HUES64 (cell line): ENCODE data around the gene SPDYC.

Experiments
- H3K27ac ChIP-seq: 2 replicates; pipeline ENCODE4 v1.7.0; 2013; ENCODE audit warnings: low read depth, low read length, inconsistent platforms
- H3K27me3 ChIP-seq: 2 replicates; pipeline ENCODE4 v1.6.1; 2013; ENCODE audit warnings: mild to moderate bottlenecking, low read length; ENCODE audit not compliant: insufficient read depth
- H3K36me3 ChIP-seq: 2 replicates; pipeline ENCODE4 v1.6.1; 2013; ENCODE audit warnings: mild to moderate bottlenecking, low read length; ENCODE audit not compliant: insufficient read depth
- H3K4me1 ChIP-seq: 2 replicates; pipeline ENCODE4 v1.6.1; 2013; ENCODE audit warnings: mild to moderate bottlenecking, low read length, moderate library complexity; ENCODE audit not compliant: insufficient read depth
- H3K4me3 ChIP-seq: 2 replicates; pipeline ENCODE4 v1.5.1; 2013; ENCODE audit warnings: mild to moderate bottlenecking, low read length, moderate library complexity
- H3K9ac ChIP-seq: 2 replicates; pipeline ENCODE4 v1.6.1; 2013; ENCODE audit warnings: mild to moderate bottlenecking, low read depth, low read length
- H3K9me3 ChIP-seq: 2 replicates; pipeline ENCODE4 v1.6.1; 2013; ENCODE audit warnings: low read depth, low read length; ENCODE audit not compliant: insufficient read depth
- WGBS: fragments of 150-250, 120-280 bp; methylation state at CpG from one replicate; pipeline ENCODE4 v1.1.7; 2013; ENCODE audit warnings: missing lambda C conversion rate; 5-methylcytosine and 5-hydroxymethylcytosine counted together

SPDYC gene

DNA sequence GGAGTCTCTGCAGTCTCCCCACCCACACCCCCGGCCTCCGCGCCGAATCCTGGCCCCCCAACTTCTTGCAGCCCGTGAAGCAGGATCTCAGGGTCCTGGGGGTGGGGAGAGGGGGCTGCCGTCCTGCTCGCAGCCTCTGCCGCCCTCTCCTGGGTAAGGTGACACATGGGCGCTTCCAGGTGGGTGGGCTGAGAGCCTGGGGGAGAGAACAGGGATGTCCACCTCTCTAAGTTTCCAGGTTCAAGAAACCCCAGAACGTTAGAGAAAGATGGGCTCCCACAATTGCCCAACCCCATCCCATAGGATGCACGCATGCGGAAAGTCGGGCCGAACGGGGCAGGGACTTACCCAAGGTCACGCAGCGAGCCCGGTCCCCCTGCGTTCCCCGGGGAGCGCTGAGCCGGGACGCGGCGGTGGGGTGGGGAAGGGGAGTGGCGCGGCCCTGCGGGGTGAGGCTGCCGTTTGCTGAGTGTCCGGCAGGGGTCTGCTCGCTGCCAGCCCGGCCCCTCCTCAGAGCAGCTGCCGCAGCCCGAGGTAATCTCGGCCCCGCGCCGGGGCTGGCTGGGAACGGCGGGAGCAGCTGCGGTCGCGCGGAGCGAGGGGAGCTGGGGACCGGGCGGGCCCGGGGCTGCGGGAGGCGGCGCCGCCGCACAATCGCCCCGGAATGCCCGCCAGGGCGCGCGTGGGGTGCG is 11.0 kb downstream of the SPDYC start:
- WGBS = under 1% methylated on average over 60 of the region's 60 CpGs

DNA sequence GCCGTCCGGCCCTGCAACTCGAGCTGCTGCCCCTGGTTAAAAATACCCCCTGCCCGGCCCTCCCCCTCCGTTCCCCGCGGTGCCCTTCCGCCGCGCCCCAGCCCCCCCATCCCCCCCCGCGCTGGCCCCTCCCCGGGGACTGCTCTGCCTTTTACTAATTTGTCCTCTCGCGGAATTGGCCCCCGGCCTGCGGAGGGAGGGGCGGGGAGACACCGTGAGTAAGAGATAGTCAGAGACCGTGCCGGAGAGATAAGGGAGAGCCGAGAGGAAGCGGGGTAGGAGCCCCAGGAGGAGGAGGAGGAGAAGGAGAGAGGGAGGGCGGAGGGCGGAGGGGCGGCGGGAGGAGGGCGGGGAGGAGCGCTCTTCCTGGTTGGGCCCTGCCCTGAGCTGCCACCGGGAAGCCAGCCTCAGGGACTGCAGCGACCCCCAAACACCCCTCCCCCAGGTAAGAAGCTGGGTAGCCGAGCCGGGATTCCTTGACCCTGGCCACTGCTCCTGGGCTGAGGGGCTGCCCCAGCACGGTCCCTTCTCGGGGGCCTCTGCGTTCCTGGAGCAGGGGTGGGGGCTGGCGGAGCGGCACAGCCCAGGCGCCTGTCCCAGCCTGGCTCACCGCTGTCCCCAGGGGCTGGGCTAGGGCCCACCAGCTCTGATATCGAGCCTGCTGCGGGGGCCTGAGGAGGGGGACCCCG is 11.7 kb downstream of the SPDYC start, which contains the start of gene CAPN1:
TSS of gene CAPN1 (plus strand) at position 360 of the 689 bp plus-strand sequence. CDS start 774 bp downstream, outside the sequence.
- peak within 1 kb of the TSS; percentile 93 for H3K27ac ChIP-seq
- under 1% methylated on average over 25 of the region's 43 CpGs for WGBS
- H3K9ac ChIP-seq = peak within 1 kb of the TSS; percentile 73
- H3K9me3 ChIP-seq = no peaks in the 10 kb centered on the region
- peak within 1 kb of the TSS; percentile 72 for H3K4me3 ChIP-seq
- peaks cover 26% of the 10 kb centered on the region for H3K4me1 ChIP-seq
- no peaks in the 10 kb centered on the region for H3K27me3 ChIP-seq
- H3K36me3 ChIP-seq = peaks cover 6% of the 10 kb centered on the region; the same call in 1 of the 2 replicates

More for the DNA sequence above, 11.0 kb downstream of the SPDYC start:
- Histone ChIP-seq H3K27ac (peak overlapping the region; percentile 83; the same call in 1 of the 2 replicates), H3K4me1 (peaks cover 26% of the 10 kb centered on the region), H3K36me3 (no peaks in the 10 kb centered on the region), H3K4me3 (peak overlapping the region; percentile 72), H3K27me3 (no peaks in the 10 kb centered on the region), H3K9me3 (no peaks in the 10 kb centered on the region), H3K9ac (peak overlapping the region; percentile 73)

DNA sequence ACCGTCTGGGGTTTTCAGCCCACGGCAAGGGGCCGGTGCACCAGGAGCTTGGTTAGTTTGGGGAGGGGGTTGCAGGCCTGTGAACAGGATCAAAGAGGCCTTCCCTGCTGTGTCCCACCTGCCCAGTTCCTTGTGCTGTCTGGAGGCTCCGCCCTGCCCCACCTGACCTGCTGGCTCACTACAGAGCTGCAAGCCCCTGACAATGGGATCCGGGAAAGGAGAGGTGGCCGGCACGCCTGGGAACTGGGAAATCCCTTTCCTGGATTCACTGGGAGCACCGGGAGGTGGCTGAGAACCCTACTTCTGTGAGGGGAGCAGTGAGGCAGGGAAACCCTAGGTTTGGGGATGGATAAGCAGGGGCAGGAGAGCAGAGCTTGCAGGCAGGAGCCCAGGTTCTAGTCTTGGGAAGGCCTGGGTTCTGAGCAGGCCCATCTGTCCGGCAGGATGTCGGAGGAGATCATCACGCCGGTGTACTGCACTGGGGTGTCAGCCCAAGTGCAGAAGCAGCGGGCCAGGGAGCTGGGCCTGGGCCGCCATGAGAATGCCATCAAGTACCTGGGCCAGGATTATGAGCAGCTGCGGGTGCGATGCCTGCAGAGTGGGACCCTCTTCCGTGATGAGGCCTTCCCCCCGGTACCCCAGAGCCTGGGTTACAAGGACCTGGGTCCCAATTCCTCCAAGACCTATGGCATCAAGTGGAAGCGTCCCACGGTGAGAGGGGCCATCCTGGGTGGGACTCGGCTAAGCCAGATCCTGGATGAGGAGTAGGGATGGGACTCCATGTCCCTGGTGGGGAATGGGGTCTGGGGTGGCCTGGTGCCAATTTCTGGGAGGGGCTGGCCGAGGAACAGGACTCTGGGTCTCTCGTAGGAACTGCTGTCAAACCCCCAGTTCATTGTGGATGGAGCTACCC is 12.5 kb downstream of the SPDYC start:
- WGBS = 28% methylated on average over 23 of the region's 23 CpGs
- Histone ChIP-seq H3K4me3 (peak overlapping the region; percentile 72), H3K36me3 (peaks cover 13% of the 10 kb centered on the region), H3K27me3 (no peaks in the 10 kb centered on the region), H3K9me3 (no peaks in the 10 kb centered on the region), H3K27ac (peak overlapping the region; percentile 93), H3K4me1 (peaks cover 26% of the 10 kb centered on the region), H3K9ac (peak overlapping the region; percentile 69)

DNA sequence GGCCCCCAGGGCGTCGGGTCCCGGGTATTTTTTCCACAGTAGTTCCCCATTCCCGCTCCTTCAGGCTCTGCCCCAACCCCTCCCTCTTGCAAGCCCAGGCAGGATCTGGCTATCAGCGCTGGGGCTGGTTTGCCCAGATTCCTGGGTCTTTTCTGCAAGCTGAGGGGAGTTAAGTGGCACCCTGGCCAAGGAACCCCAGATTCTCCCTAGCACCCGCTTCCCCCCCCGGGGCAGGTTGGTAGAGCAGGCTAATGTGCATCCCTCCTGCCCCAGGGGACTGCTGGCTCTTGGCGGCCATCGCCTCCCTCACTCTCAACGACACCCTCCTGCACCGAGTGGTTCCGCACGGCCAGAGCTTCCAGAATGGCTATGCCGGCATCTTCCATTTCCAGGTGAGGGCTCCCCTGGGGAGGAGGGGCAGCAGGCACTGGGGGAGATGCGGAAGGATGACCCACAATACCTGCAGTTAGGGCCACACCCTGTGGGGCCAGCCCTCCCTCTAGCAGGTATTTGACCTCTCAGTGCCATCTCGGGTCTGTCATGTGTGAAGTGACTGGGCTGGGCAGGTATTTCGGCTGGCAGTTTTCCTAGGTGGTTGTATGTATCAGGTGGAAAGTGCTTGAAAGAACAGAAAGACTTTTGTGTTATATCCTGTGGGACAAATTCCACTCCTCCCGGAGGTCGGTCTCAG is 13.3 kb downstream of the SPDYC start:
- Histone ChIP-seq H3K27me3 (no peaks in the 10 kb centered on the region), H3K9me3 (no peaks in the 10 kb centered on the region), H3K36me3 (peaks cover 20% of the 10 kb centered on the region), H3K4me1 (peaks cover 26% of the 10 kb centered on the region), H3K9ac (no peak overlapping the region), H3K27ac (no peak overlapping the region; the same call in 1 of the 2 replicates), H3K4me3 (peak overlapping the region; percentile 72)
- 70% methylated on average over 19 of the region's 19 CpGs for whole genome bisulfite sequencing

DNA sequence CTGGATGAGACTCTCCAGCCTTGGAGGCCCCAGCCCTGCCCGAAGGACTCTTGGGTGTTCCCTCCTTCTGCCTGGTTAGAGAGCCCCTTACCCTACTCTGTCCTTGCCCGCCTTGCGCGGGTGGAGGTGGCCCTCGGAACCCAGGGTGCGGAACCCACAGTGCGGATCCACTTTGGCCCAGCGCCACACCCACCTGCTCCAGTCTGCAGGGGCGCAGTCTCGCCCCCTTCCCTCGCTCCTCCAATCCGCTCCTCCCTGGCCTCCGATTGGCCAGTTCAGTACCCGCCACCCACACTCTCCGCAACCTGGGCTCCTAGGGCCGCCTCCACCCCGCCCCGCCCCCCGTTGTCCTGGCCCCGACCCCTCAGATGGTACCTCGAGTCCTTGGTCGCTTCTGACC is 14.1 kb downstream of the SPDYC start:
- Histone ChIP-seq H3K27me3 (no peaks in the 10 kb centered on the region), H3K27ac (peak overlapping the region; percentile 80; the same call in 1 of the 2 replicates), H3K4me3 (peak overlapping the region; percentile 33), H3K9ac (no peak overlapping the region), H3K9me3 (no peaks in the 10 kb centered on the region), H3K4me1 (peaks cover 26% of the 10 kb centered on the region), H3K36me3 (peaks cover 28% of the 10 kb centered on the region)
- WGBS = 58% methylated on average over 22 of the region's 22 CpGs

DNA sequence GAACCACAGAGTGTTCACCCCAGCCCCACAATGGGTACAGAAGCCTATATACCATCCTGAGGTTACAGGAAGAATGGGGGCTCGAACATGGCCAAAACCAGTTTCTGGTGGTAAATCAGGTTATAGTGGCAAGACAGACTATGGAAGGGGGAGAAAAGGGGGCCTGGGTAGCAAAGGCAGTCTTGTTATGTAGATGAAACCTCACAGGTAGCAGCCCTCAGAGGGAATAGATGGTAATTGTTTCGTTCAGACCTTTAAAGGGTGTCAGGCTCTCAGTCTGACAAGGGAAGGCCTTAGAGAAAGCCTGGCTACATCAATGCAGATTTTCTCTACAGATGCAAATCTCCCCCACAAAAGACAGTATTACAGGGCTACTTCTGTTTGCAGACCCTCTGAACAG is 15.1 kb downstream of the SPDYC start:
- Histone ChIP-seq H3K27ac (peak overlapping the region; percentile 80; the same call in 1 of the 2 replicates), H3K9ac (no peak overlapping the region), H3K36me3 (peaks cover 39% of the 10 kb centered on the region), H3K9me3 (no peaks in the 10 kb centered on the region), H3K4me1 (peaks cover 26% of the 10 kb centered on the region), H3K4me3 (peak overlapping the region; percentile 31; the same call in 1 of the 2 replicates), H3K27me3 (no peaks in the 10 kb centered on the region)
- 24% methylated on average over 2 of the region's 2 CpGs for WGBS

DNA sequence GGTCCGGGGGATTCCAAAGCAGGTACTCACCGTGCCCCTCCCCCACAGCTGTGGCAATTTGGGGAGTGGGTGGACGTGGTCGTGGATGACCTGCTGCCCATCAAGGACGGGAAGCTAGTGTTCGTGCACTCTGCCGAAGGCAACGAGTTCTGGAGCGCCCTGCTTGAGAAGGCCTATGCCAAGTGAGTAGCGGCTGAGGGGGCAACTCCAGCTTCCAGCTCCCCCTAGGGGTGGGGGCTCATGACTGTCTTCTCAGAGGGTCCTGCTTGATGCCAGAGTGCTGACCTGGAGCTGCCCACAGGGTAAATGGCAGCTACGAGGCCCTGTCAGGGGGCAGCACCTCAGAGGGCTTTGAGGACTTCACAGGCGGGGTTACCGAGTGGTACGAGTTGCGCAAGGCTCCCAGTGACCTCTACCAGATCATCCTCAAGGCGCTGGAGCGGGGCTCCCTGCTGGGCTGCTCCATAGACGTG is 15.9 kb downstream of the SPDYC start:
- 86% methylated on average over 18 of the region's 18 CpGs for WGBS

DNA sequence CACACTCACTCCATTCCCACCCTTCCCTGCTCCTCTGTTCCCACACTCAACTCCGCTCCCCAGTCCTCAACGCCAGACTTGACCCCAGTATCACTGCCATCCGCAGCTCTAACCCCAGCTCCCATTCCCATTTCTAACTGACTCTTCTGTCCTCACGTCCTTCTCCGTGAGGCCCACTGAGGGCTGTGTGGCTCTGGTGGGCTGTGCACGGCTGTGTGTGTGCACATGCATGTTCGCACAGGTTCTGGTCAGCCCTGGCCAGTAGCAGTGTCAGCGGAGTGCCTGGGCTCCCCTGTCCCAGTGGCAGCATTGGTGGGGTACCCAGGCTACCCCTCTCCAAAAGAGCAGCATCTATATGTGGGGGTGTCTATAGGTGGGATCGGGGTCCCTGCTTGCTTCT is 16.7 kb downstream of the SPDYC start:
- H3K4me1 ChIP-seq = peaks cover 26% of the 10 kb centered on the region
- H3K9ac ChIP-seq = no peak overlapping the region
- whole genome bisulfite sequencing = 96% methylated on average over 9 of the region's 9 CpGs
- no peak overlapping the region for H3K4me3 ChIP-seq
- H3K9me3 ChIP-seq = no peaks in the 10 kb centered on the region
- H3K27ac ChIP-seq = no peak overlapping the region
- no peaks in the 10 kb centered on the region for H3K27me3 ChIP-seq
- peaks cover 53% of the 10 kb centered on the region for H3K36me3 ChIP-seq

More for the DNA sequence above, 15.9 kb downstream of the SPDYC start:
- H3K4me1 ChIP-seq = peaks cover 26% of the 10 kb centered on the region
- peaks cover 45% of the 10 kb centered on the region for H3K36me3 ChIP-seq
- H3K27me3 ChIP-seq = no peaks in the 10 kb centered on the region
- H3K4me3 ChIP-seq = peak overlapping the region; percentile 31; the same call in 1 of the 2 replicates
- peak overlapping the region; percentile 80; the same call in 1 of the 2 replicates for H3K27ac ChIP-seq
- H3K9me3 ChIP-seq = no peaks in the 10 kb centered on the region
- no peak overlapping the region for H3K9ac ChIP-seq

DNA sequence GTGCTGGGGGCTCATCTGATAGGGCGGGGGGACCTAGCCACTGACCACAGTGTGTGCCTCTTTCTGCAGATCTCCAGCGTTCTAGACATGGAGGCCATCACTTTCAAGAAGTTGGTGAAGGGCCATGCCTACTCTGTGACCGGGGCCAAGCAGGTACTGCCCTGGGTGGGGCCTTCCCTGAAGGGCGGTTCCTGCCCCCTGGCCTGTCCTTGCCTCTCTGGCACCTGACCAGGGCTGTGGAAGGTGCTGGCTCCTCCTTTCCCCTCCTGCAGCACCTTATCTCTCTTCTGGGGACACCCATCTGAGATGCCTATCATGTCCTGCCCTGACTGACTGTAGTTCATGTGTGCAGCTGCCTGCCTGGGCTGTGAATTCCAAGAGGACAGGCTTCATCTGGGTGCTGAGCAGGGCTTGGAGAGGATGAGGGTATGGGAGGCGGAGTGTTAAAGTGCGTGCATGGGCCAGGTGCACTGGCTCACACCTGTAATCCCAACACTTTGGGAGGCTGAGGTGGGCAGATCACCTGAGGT is 17.2 kb downstream of the SPDYC start:
- no peak overlapping the region for H3K9ac ChIP-seq
- WGBS = 97% methylated on average over 6 of the region's 6 CpGs
- H3K36me3 ChIP-seq = peaks cover 58% of the 10 kb centered on the region

DNA sequence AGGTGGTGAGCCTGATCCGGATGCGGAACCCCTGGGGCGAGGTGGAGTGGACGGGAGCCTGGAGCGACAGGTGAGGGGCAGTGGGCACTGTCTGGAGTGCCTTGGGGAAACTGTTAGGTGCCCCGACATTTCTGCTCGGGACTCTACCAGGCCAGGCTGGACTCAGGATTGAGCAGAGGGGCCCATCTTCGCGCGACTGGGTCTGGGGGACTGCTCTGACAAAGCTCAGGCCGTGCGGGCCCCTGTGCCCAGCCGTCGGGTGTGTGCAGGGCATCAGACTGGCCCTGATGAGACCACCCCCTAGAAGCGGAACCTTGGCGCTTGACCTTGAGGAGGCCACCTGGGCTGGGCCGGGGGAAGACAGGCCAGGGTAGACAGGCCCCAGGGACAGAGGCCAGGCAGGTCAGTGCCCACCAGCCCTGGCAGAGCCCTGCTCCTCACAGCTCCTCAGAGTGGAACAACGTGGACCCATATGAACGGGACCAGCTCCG is 18.0 kb downstream of the SPDYC start:
- no peak overlapping the region for H3K9ac ChIP-seq
- H3K27me3 ChIP-seq = no peaks in the 10 kb centered on the region
- H3K36me3 ChIP-seq = peaks cover 64% of the 10 kb centered on the region
- H3K4me1 ChIP-seq = peaks cover 24% of the 10 kb centered on the region
- no peak overlapping the region for H3K4me3 ChIP-seq
- no peak overlapping the region for H3K27ac ChIP-seq
- WGBS = 96% methylated on average over 20 of the region's 20 CpGs
- H3K9me3 ChIP-seq = no peaks in the 10 kb centered on the region

More for the DNA sequence above, 17.2 kb downstream of the SPDYC start:
- Histone ChIP-seq H3K4me1 (peaks cover 26% of the 10 kb centered on the region), H3K9me3 (no peaks in the 10 kb centered on the region), H3K4me3 (no peak overlapping the region), H3K27ac (no peak overlapping the region), H3K27me3 (no peaks in the 10 kb centered on the region)
